GM23248 (cell line): Measurements from ENCODE around the gene DCUN1D1. TPM values are rescaled to one million over a fixed set of nuclear protein-coding genes. Genes with fewer than 3 reads are reported as not detected.

Source experiments
- DNase-seq: peaks from one replicate; pipeline ENCODE4 v3.0.0-alpha.2; 2015
- H2AFZ ChIP-seq: fragments of 200-600 bp; sonication (generic); 2 replicates; pipeline ENCODE4 v1.6.1; 2016; ENCODE audit warnings: antibody characterized with exemption
- H3F3A ChIP-seq: fragments of 200-600 bp; sonication (generic); 2 replicates; pipeline ENCODE4 v1.6.1; 2016; ENCODE audit warnings: mild to moderate bottlenecking, antibody characterized with exemption, mixed run types; ENCODE audit not compliant: insufficient read depth
- H3K27ac ChIP-seq: fragments of 200-600 bp; sonication (generic); 2 replicates; pipeline ENCODE4 v1.5.1; 2016; ENCODE audit warnings: mild to moderate bottlenecking
- H3K27me3 ChIP-seq: fragments of 200-600 bp; sonication (generic); replicated peaks from 2 replicates; pipeline ENCODE4 v1.6.1; 2016; ENCODE audit warnings: mild to moderate bottlenecking; ENCODE audit not compliant: insufficient read depth
- H3K36me3 ChIP-seq: fragments of 200-600 bp; sonication (generic); 2 replicates; pipeline ENCODE4 v1.6.1; 2016; ENCODE audit warnings: low read depth, mild to moderate bottlenecking
- H3K4me1 ChIP-seq: fragments of 200-600 bp; sonication (generic); 2 replicates; pipeline ENCODE4 v1.6.1; 2016; ENCODE audit warnings: mild to moderate bottlenecking; ENCODE audit not compliant: insufficient read depth
- H3K4me2 ChIP-seq: fragments of 200-600 bp; sonication (generic); one replicate; pipeline ENCODE4 v1.6.1; 2016; ENCODE audit warnings: mild to moderate bottlenecking; ENCODE audit not compliant: unreplicated experiment
- H3K4me3 ChIP-seq: fragments of 200-600 bp; sonication (generic); 2 replicates; pipeline ENCODE4 v1.5.1; 2016; ENCODE audit warnings: mild to moderate bottlenecking
- H3K79me2 ChIP-seq: fragments of 200-600 bp; sonication (generic); 2 replicates; pipeline ENCODE4 v1.6.1; 2016; ENCODE audit warnings: mild to moderate bottlenecking; ENCODE audit not compliant: insufficient read depth
- H3K9ac ChIP-seq: fragments of 200-600 bp; sonication (generic); 2 replicates; pipeline ENCODE4 v1.6.1; 2016; ENCODE audit warnings: mild to moderate bottlenecking
- H3K9me2 ChIP-seq: fragments of 200-600 bp; sonication (generic); 2 replicates; pipeline ENCODE4 v1.6.1; 2016; ENCODE audit warnings: mixed run types, mild to moderate bottlenecking, moderate library complexity; ENCODE audit not compliant: insufficient read depth
- H3K9me3 ChIP-seq: fragments of 200-600 bp; sonication (generic); one replicate; pipeline ENCODE4 v1.6.1; 2017; ENCODE audit warnings: low read depth
- H4K20me1 ChIP-seq: fragments of 200-600 bp; sonication (generic); 2 replicates; pipeline ENCODE4 v1.6.0; 2016; ENCODE audit not compliant: insufficient read depth
- EZH2 ChIP-seq: fragments of 200-600 bp; sonication (generic); IDR thresholded peaks from 2 replicates; pipeline ENCODE4 v1.6.1; 2018; ENCODE audit warnings: antibody characterized with exemption, mild to moderate bottlenecking; ENCODE audit not compliant: insufficient read depth, poor library complexity, severe bottlenecking
- EZH2phosphoT487 ChIP-seq: fragments of 200-600 bp; sonication (generic); IDR thresholded peaks from 2 replicates; pipeline ENCODE4 v1.6.1; 2018; ENCODE audit warnings: antibody characterized with exemption, moderate library complexity, mild to moderate bottlenecking, low read depth; ENCODE audit not compliant: insufficient read depth
- WGBS, 2 experiments: methylation state at CpG; one replicate each; pipeline ENCODE4 v1.1.6; 2015 to 2017; ENCODE audit warnings: low lambda C conversion rate in 2 of 2, low coverage in 1 of 2; ENCODE audit errors: missing lambda C conversion rate in 2 of 2; 5-methylcytosine and 5-hydroxymethylcytosine counted together
- in situ Hi-C: fragments of 300-500 bp; cut with MboI; formaldehyde crosslinking; loops from 2 replicates; pipeline ENCODE4 v1.15.0; 2020
- polyA plus RNA-seq: library from polyadenylated mRNA; unstranded; fragments of >200 nt; fragmentation: Nextera tagmentation; extraction: Ambion mirVana; gene quantifications from 2 replicates; pipeline ENCODE4 v1.2.1, GENCODE V29; 2016
- total RNA-seq: library from RNA; depleted of rRNA; stranded (reverse); fragments of >200 nt; shearing (Covaris generic); gene quantifications from 2 replicates; pipeline ENCODE4 v1.2.3, GENCODE V29; 2014

DCUN1D1 gene
- total and polyA plus RNA-seq, 2 experiments from 2014 or later: 28.5 to 31.7 TPM

- H3K36me3 ChIP-seq: peaks cover 19% of the 10 kb centered on the region
- 96 to 98% methylated on average over 5 of the region's 5 CpGs for WGBS, 2 experiments
- no peaks in the 10 kb centered on the region for H3F3A ChIP-seq
- H3K27me3 ChIP-seq: no peaks in the 10 kb centered on the region
- no peak overlapping the region for H2AFZ ChIP-seq
- H3K4me2 ChIP-seq: no peak overlapping the region
- TF ChIP-seq EZH2 (no peak), EZH2phosphoT487 (no peak)
- H3K9me2 ChIP-seq: no peaks in the 10 kb centered on the region
- no peaks in the 10 kb centered on the region for H4K20me1 ChIP-seq
- in situ Hi-C loops: loop anchor here (25.0 kb wide), 1 partner anchor 475 kb away; no protein-coding TSS in a partner anchor
- no peak overlapping the region for H3K4me3 ChIP-seq
- H3K9ac ChIP-seq: no peak overlapping the region
- H3K9me3 ChIP-seq: no peaks in the 10 kb centered on the region
- H3K79me2 ChIP-seq: no peaks in the 10 kb centered on the region
- H3K27ac ChIP-seq: no peak overlapping the region
- DNase-seq: no peak
- 0 out of 2 replicates have a peak, but pooled peaks cover 12% of the 10 kb centered on the region for H3K4me1 ChIP-seq
These were observed 67.9 kb downstream of the DCUN1D1 start for GRCh38 chr3:182912474-182912873.

GRCh38 chr3:182911782-182912111 lies 68.6 kb downstream of the DCUN1D1 start:
- no peaks in the 10 kb centered on the region for H3K9me2 ChIP-seq
- no peak overlapping the region for H3K4me2 ChIP-seq
- 56 to 70% methylated on average over 5 of the region's 5 CpGs for WGBS, 2 experiments
- no peak overlapping the region for H2AFZ ChIP-seq
- no peaks in the 10 kb centered on the region for H3K27me3 ChIP-seq
- H3K27ac ChIP-seq: no peak overlapping the region
- no peaks in the 10 kb centered on the region for H3F3A ChIP-seq
- 0 out of 2 replicates have a peak, but pooled peaks cover 12% of the 10 kb centered on the region for H3K4me1 ChIP-seq
- H3K36me3 ChIP-seq: peaks cover 23% of the 10 kb centered on the region
- DNase-seq: no peak
- H3K79me2 ChIP-seq: no peaks in the 10 kb centered on the region
- H3K9ac ChIP-seq: no peak overlapping the region
- H3K4me3 ChIP-seq: no peak overlapping the region
- H3K9me3 ChIP-seq: no peaks in the 10 kb centered on the region
- H4K20me1 ChIP-seq: no peaks in the 10 kb centered on the region
- no peak for TF ChIP-seq EZH2
- TF ChIP-seq EZH2phosphoT487: no peak
- in situ Hi-C loops: loop anchor here (25.0 kb wide), 1 partner anchor 476 kb away; no protein-coding TSS in a partner anchor

- H4K20me1 ChIP-seq: no peaks in the 10 kb centered on the region
- H3K9me3 ChIP-seq: no peaks in the 10 kb centered on the region
- no peaks in the 10 kb centered on the region for H3K9me2 ChIP-seq
- DNase-seq: no peak
- H3K9ac ChIP-seq: no peak overlapping the region
- H3K4me1 ChIP-seq: 0 out of 2 replicates have a peak, but pooled peaks cover 12% of the 10 kb centered on the region
- H3F3A ChIP-seq: no peaks in the 10 kb centered on the region
- TF ChIP-seq EZH2: no peak
- no peak for TF ChIP-seq EZH2phosphoT487
- no peak overlapping the region for H3K4me3 ChIP-seq
- no peak overlapping the region for H3K27ac ChIP-seq
- H3K79me2 ChIP-seq: no peaks in the 10 kb centered on the region
- in situ Hi-C loops: loop anchor here (25.0 kb wide), 1 partner anchor 476 kb away; no protein-coding TSS in a partner anchor
- H3K36me3 ChIP-seq: peaks cover 23% of the 10 kb centered on the region
- H3K27me3 ChIP-seq: no peaks in the 10 kb centered on the region
- WGBS, 2 experiments: 95 to 99% methylated on average over 5 of the region's 5 CpGs
- H3K4me2 ChIP-seq: no peak overlapping the region
- H2AFZ ChIP-seq: no peak overlapping the region
These were observed 69.2 kb downstream of the DCUN1D1 start for GRCh38 chr3:182910936-182911781.

DNA sequence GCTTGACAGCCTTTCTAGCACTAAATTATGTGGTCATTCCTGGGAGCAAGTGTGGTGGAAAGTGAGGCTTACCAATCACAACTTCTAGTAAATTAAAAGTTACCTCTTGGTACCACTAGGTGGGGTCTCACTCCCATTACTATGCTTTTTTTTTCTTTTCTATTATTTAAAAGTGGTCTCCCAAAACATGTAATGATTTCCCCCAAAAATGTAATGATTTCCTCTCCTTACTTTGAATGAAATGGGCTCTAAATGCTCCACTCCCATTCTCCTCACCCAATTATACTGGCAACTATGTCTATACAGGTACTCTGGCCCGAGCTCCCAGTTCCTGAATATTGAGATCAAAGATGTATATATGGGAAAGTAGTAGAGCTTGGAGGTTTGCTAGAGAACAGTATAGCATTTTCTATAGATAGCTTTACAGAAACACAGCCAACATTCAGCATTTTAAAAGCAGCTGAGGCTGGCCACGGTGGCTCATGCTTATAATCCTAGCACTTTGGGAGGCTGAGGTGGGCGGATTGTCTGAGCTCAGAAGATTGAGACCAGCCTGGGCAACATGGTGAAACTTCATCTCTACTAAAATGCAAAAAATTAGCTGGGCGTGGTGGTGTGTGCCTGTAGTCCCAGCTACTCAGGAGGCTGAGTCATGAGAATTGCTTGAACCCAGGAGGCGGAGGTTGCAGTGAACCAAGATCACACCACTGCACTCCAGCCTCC lies 70.9 kb downstream of the DCUN1D1 start:
- 84 to 86% methylated on average over 5 of the region's 5 CpGs for whole genome bisulfite sequencing, 2 experiments

More for the DNA sequence above, 70.9 kb downstream of the DCUN1D1 start:
- Histone ChIP-seq H3K9me2 (no peaks in the 10 kb centered on the region), H3K9ac (no peak overlapping the region), H3K27me3 (no peaks in the 10 kb centered on the region), H3K4me1 (0 out of 2 replicates have a peak, but pooled peaks cover 12% of the 10 kb centered on the region), H2AFZ (no peak overlapping the region), H4K20me1 (no peaks in the 10 kb centered on the region), H3K79me2 (no peaks in the 10 kb centered on the region), H3K4me2 (no peak overlapping the region), H3K4me3 (no peak overlapping the region), H3K27ac (no peak overlapping the region), H3F3A (no peaks in the 10 kb centered on the region), H3K9me3 (no peaks in the 10 kb centered on the region), H3K36me3 (peaks cover 18% of the 10 kb centered on the region)
- in situ Hi-C loops: loop anchor here (25.0 kb wide), 1 partner anchor 478 kb away; no protein-coding TSS in a partner anchor
- TF ChIP-seq EZH2 (no peak), EZH2phosphoT487 (no peak)
- DNase-seq: peak; percentile 44
